ENCODE data around the gene LIN7C. TPM values are rescaled to one million over a fixed set of nuclear protein-coding genes. Genes with fewer than 3 reads are reported as not detected.
"Not testable (repeated sequence)": the region's sequence is repeated elsewhere in the genome, so short reads cannot be mapped to it uniquely, and the experiment has no call there.

The LIN7C gene
- total and polyA plus RNA-seq, 2 donors (not counting 1 experiment from before 2014, with no cell fraction given), result 6.2 to 24.2 TPM

GRCh38 chr11:27518518-27518917, 11.9 kb upstream of the LIN7C start:
- Histone ChIP-seq H3K79me2 (ENCODE audit: control insufficient read depth, insufficient read depth, low read length) (no peaks in the 10 kb centered on the region), H2AFZ (ENCODE audit: insufficient read depth, low read depth, low read length, poor library complexity, severe bottlenecking) (no peak overlapping the region), H3K4me1 (ENCODE audit: control insufficient read depth in 2 of 2, insufficient read depth in 2 of 2, low read length in 2 of 2) (no peaks in the 10 kb centered on the region), H3K36me3 (replicated peaks in 1 of 2; ENCODE audit: control extremely low read depth in 1 of 2, control insufficient read depth in 1 of 2, extremely low read depth in 1 of 2, insufficient read depth in 2 of 2, low read length in 1 of 2) (no peaks in the 10 kb centered on the region), H3K27me3 (replicated peaks in 1 of 4; ENCODE audit: control extremely low read depth in 1 of 4, control insufficient read depth in 3 of 4, insufficient read depth in 4 of 4, low read length in 3 of 4) (no peaks in the 10 kb centered on the region), H3K9ac (ENCODE audit: low read length) (no peak overlapping the region), H3K4me3 (ENCODE audit: control extremely low read depth in 1 of 5, extremely low read depth in 1 of 5, insufficient read depth in 1 of 5, low read depth in 2 of 5, low read length in 4 of 5) (no peak overlapping the region), H3K4me2 (replicated peaks; ENCODE audit: low read depth, low read length, poor library complexity, severe bottlenecking) (no peak overlapping the region), H3K27ac (ENCODE audit: low read length in 2 of 2) (no peak overlapping the region), H3K9me3 (ENCODE audit: control extremely low read depth in 1 of 3, control insufficient read depth in 2 of 3, insufficient read depth in 1 of 3, low read length in 2 of 3) (peaks cover 0 to 3% (median 2%) of the 10 kb centered on the region in 3 donors), H4K20me1 (ENCODE audit: control insufficient read depth, insufficient read depth, low read length, poor library complexity, severe bottlenecking) (no peaks in the 10 kb centered on the region)
- intact Hi-C loops (cut with micrococcal nuclease), result no loop called here
- ChIA-PET POLR2A (no interaction called here), CTCF (interaction anchor here (1.5 to 1.7 kb wide), 2 partner anchors 19 to 23 kb away, joined by 3 to 4 read pairs; no protein-coding TSS in a partner anchor)
- Mint-ChIP-seq H3K27me3 (peaks cover 21% of the 10 kb centered on the region), H3K4me3 (no peak overlapping the region), H3K9me3 (ENCODE audit: insufficient read depth) (no peaks in the 10 kb centered on the region), H3K4me1 (no peaks in the 10 kb centered on the region), H3K27ac (no peak overlapping the region)
- no peak for DNase-seq
- ATAC-seq (ENCODE audit: low read depth), result no peak
- TF ChIP-seq EZH2 (IDR thresholded peaks at IDR 0.05; ENCODE audit: borderline replicate concordance, insufficient read depth, low read depth, low read length, poor library complexity, severe bottlenecking), result no peak
- TF ChIP-seq CTCF (IDR thresholded peaks at IDR 0.05), result no peak
- 33% methylated on average over 1 of the region's 2 CpGs for WGBS (ENCODE audit: insufficient coverage)

GRCh38 chr11:27517490-27517889, 10.9 kb upstream of the LIN7C start:
- H4K20me1 ChIP-seq (ENCODE audit: control insufficient read depth, insufficient read depth, low read length, poor library complexity, severe bottlenecking); intact Hi-C loops (cut with micrococcal nuclease); H3K4me3 ChIP-seq (ENCODE audit: control extremely low read depth in 1 of 5, extremely low read depth in 1 of 5, insufficient read depth in 1 of 5, low read depth in 2 of 5, low read length in 4 of 5); H3K27ac Mint-ChIP-seq; DNase-seq; H3K27ac ChIP-seq (ENCODE audit: low read length in 2 of 2); H3K9me3 ChIP-seq (ENCODE audit: control extremely low read depth in 1 of 3, control insufficient read depth in 2 of 3, insufficient read depth in 1 of 3, low read length in 2 of 3); H3K4me1 ChIP-seq (ENCODE audit: control insufficient read depth in 2 of 2, insufficient read depth in 2 of 2, low read length in 2 of 2); H3K4me3 Mint-ChIP-seq; ATAC-seq (ENCODE audit: low read depth); H3K79me2 ChIP-seq (ENCODE audit: control insufficient read depth, insufficient read depth, low read length); H3K27me3 ChIP-seq (replicated peaks in 1 of 4; ENCODE audit: control extremely low read depth in 1 of 4, control insufficient read depth in 3 of 4, insufficient read depth in 4 of 4, low read length in 3 of 4); H3K9ac ChIP-seq (ENCODE audit: low read length); POLR2A ChIA-PET; H3K36me3 ChIP-seq (replicated peaks in 1 of 2; ENCODE audit: control extremely low read depth in 1 of 2, control insufficient read depth in 1 of 2, extremely low read depth in 1 of 2, insufficient read depth in 2 of 2, low read length in 1 of 2); H3K4me1 Mint-ChIP-seq; H3K9me3 Mint-ChIP-seq (ENCODE audit: insufficient read depth); H2AFZ ChIP-seq (ENCODE audit: insufficient read depth, low read depth, low read length, poor library complexity, severe bottlenecking); H3K4me2 ChIP-seq (replicated peaks; ENCODE audit: low read depth, low read length, poor library complexity, severe bottlenecking): not testable (repeated sequence)
- CTCF ChIA-PET, result interaction anchor here (1.7 kb wide), 1 partner anchor 18 kb away, joined by 4 read pairs; no protein-coding TSS in a partner anchor
- H3K27me3 Mint-ChIP-seq, result peaks cover 21% of the 10 kb centered on the region
- no CpG with 5 or more reads among the region's 1 CpG for WGBS (ENCODE audit: insufficient coverage)
